Measurements from ENCODE around the gene APOBEC3H. TPM values are rescaled to one million over a fixed set of nuclear protein-coding genes. Genes with fewer than 3 reads are reported as not detected.

The APOBEC3H gene
- total RNA-seq, 1 experiment from 2014 or later: not detected

- DNase-seq (ENCODE audit: extremely low read depth, low read depth): no peak
Observed at GRCh38 chr22:39152024-39152510, 55.0 kb downstream of the APOBEC3H start.

- DNase-seq (ENCODE audit: extremely low read depth, low read depth): peak; percentile 47
Observed at GRCh38 chr22:39152511-39153219, 55.6 kb downstream of the APOBEC3H start, which contains the start of gene CBX7. CBX7 (minus strand) TSS chr22:39152680; CDS start chr22:39152444, 236 bp downstream.

- no peak for DNase-seq (ENCODE audit: extremely low read depth, low read depth)
Observed at GRCh38 chr22:39153220-39153717, 56.2 kb downstream of the APOBEC3H start.

Small RNAs within 50 kb of the gene (small RNA-seq; reads per million reads assigned to genes)
- gene AL022318.2 (0 reads per million in 2 experiments), gene COX5BP7 (0 reads per million in 2 experiments)

Other genes starting within 250 kb of the APOBEC3H start
- 29.3 and 31.8 TPM in 2 replicates for gene CBX6, start 225.0 kb upstream of the APOBEC3H start, total RNA-seq (2014; rRNA removed; shearing (Covaris generic))
- gene APOBEC3A, start 139.6 kb upstream of the APOBEC3H start, total RNA-seq (2014; rRNA removed; shearing (Covaris generic)): not detected in 2 replicates
- gene APOBEC3B, start 114.9 kb upstream of the APOBEC3H start, total RNA-seq (2014; rRNA removed; shearing (Covaris generic)): 3.6 and 5.1 TPM in 2 replicates
- 7.2 and 8.0 TPM in 2 replicates for gene APOBEC3C, start 83.0 kb upstream of the APOBEC3H start, total RNA-seq (2014; rRNA removed; shearing (Covaris generic))
- gene APOBEC3D, start 76.1 kb upstream of the APOBEC3H start, total RNA-seq (2014; rRNA removed; shearing (Covaris generic)): 0.30 TPM in 1 of 2 replicates, not detected in the other
- 0.87 and 1.9 TPM in 2 replicates for gene APOBEC3F, start 56.4 kb upstream of the APOBEC3H start, total RNA-seq (2014; rRNA removed; shearing (Covaris generic))
- 0.95 and 1.2 TPM in 2 replicates for gene APOBEC3G, start 20.0 kb upstream of the APOBEC3H start, total RNA-seq (2014; rRNA removed; shearing (Covaris generic))
- 0.45 and 0.78 TPM in 2 replicates for gene CBX7, start 55.4 kb downstream of the APOBEC3H start, total RNA-seq (2014; rRNA removed; shearing (Covaris generic))
- gene PDGFB, start 147.7 kb downstream of the APOBEC3H start, total RNA-seq (2014; rRNA removed; shearing (Covaris generic)): not detected in 2 replicates
- gene RPL3, start 222.4 kb downstream of the APOBEC3H start, total RNA-seq (2014; rRNA removed; shearing (Covaris generic)): 1,994 and 2,502 TPM in 2 replicates